Skeletal muscle satellite cell (primary cell): Measurements from ENCODE around the gene MTMR2.
"Not testable (repeated sequence)": the region's sequence is repeated elsewhere in the genome, so short reads cannot be mapped to it uniquely, and the experiment has no call there.

Source experiments
- H3K27me3 ChIP-seq: 2 replicates; pipeline ENCODE4 v1.7.0; 2013; ENCODE audit warnings: low read length; ENCODE audit not compliant: control insufficient read depth, insufficient read depth
- H3K36me3 ChIP-seq: 2 replicates; pipeline ENCODE4 v1.7.0; 2013; ENCODE audit warnings: mild to moderate bottlenecking, control low read depth, low read length; ENCODE audit not compliant: insufficient read depth
- H3K4me1 ChIP-seq: 2 replicates; pipeline ENCODE4 v1.7.0; 2013; ENCODE audit warnings: low read length; ENCODE audit not compliant: control insufficient read depth, insufficient read depth
- H3K4me2 ChIP-seq: 2 replicates; pipeline ENCODE4 v1.7.0; 2013; ENCODE audit warnings: mild to moderate bottlenecking, low read length
- H3K4me3 ChIP-seq: 2 replicates; pipeline ENCODE4 v1.7.0; 2013; ENCODE audit warnings: low read length
- H3K9ac ChIP-seq: 2 replicates; pipeline ENCODE4 v1.7.0; 2013; ENCODE audit warnings: mild to moderate bottlenecking, low read depth, low read length, moderate library complexity
- H3K9me3 ChIP-seq: replicated peaks from 2 replicates; pipeline ENCODE4 v1.7.0; 2013; ENCODE audit warnings: mild to moderate bottlenecking, control low read depth, low read length

The MTMR2 gene

DNA sequence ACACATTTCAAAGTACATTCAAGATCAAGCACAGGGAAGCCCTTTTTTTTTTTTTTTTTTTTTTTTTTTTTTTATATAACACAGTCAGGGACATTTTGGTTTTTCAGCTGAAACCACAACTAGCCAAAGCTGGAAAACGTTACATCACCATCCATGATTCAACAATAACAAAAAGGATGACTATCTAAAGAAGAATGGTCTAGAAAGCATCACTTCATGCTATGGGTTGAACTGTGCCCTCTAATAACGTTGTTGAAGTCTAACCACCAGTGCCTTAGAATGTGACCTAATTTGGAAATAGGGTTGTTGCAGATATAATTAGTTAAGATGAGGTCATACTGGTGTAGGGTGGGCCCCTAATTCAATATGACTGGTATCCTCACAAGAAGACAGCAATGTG lies 46.6 kb downstream of the MTMR2 start:
- peak overlapping the region; percentile 32 for H3K4me3 ChIP-seq

DNA sequence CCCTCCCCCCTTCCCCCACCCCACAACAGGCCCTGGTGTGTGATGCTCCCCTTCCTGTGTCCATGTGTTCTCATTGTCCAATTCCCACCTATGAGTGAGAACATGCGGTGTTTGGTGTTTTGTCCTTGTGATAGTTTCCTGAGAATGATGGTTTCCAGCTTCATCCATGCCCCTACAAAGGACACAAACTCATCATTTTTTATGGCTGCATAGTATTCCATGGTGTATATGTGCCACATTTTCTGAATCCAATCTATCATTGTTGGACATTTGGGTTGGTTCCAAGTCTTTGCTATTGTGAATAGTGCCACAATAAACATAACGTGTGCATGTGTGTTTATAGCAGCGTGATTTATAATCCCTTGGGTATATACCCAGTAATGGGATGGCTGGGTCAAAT lies 53.0 kb downstream of the MTMR2 start:
- H3K9ac ChIP-seq, H3K4me3 ChIP-seq, H3K4me2 ChIP-seq, H3K36me3 ChIP-seq, H3K9me3 ChIP-seq, H3K4me1 ChIP-seq, H3K27me3 ChIP-seq: not testable (repeated sequence)

More for the DNA sequence above, 46.6 kb downstream of the MTMR2 start:
- H3K9ac ChIP-seq = peak overlapping the region; percentile 77
- peak overlapping the region; percentile 33 for H3K4me2 ChIP-seq
- H3K27me3 ChIP-seq = no peaks in the 10 kb centered on the region
- H3K9me3 ChIP-seq = no peaks in the 10 kb centered on the region
- peaks cover 25% of the 10 kb centered on the region for H3K4me1 ChIP-seq
- peaks cover 9% of the 10 kb centered on the region for H3K36me3 ChIP-seq

DNA sequence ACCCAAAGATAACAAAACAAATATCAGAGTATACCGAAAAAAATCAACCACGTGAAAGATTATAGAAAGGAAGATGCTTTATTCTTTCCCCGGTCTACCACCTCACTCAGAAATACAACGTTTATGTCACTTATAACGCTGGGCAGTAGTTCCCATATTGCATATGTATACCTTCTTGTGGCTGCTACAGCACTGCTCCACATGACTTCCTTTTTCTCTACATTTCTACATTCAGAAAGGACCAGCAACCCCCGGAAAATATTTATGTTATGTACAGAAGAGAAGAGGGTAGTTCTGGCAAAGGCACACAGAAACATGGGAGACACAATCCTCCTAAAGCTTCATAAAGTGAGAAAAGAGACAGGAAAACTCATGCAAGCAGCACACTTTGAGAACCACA lies 56.8 kb downstream of the MTMR2 start:
- Histone ChIP-seq H3K4me2 (no peak overlapping the region), H3K9ac (no peak overlapping the region), H3K4me1 (peaks cover 31% of the 10 kb centered on the region), H3K9me3 (no peaks in the 10 kb centered on the region), H3K4me3 (no peak overlapping the region), H3K27me3 (no peaks in the 10 kb centered on the region), H3K36me3 (peaks cover 4% of the 10 kb centered on the region)

DNA sequence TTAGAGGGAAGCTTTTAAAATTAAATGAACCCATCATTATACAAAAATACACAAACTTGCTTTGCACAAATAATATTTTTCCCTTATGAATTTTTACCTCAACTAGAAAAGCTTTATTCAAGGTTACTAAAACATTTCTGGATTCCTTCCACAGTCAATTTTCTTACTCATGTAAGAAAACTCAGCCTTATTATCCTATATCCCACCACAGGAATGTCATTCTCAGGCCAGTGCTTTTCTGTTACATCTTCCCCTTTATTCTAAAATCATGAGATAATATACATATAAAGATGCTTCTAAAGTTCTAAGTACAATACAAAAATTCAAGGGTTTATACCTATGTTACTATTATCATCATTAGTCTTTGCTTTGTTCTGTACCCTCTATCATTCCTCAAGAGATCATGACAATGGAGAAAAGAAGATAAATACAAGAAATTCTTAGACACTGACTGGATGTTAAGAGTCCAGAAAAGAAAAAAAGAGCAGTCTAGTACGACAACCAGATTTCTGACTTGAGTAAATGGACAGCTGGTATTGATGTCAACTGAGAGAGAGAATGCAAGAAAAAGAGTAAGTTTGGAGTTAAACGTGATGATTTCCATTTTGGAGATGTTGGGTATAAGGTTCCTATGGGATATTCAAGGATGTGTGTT lies 60.3 kb downstream of the MTMR2 start:
- Histone ChIP-seq H3K4me2 (peak overlapping the region; percentile 48), H3K27me3 (no peaks in the 10 kb centered on the region), H3K4me1 (peaks cover 31% of the 10 kb centered on the region), H3K9me3 (no peaks in the 10 kb centered on the region), H3K36me3 (peaks cover 8% of the 10 kb centered on the region), H3K4me3 (peak overlapping the region; percentile 9), H3K9ac (peak overlapping the region; percentile 67)

DNA sequence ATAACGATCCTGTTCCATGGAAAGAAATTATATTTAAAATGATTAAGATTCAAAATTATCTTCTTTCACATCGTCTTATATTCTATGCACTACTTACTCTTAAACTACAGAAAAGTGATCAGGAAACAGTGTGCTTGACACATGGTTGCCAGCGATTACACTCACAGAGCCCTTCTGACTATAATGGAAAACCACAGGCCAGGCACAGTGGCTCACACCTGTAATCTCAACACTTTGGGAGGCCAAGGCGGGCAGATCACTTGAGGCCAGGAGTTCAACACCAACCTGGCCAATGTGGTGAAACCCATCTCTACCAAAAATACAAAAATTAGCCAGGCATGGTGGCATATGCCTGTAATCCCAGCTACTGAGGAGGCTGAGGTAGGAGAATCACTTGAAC lies 63.9 kb downstream of the MTMR2 start:
- Histone ChIP-seq H3K4me1 (peaks cover 27% of the 10 kb centered on the region), H3K36me3 (peaks cover 19% of the 10 kb centered on the region)
- not testable (repeated sequence) for H3K9ac ChIP-seq, H3K9me3 ChIP-seq, H3K27me3 ChIP-seq, H3K4me2 ChIP-seq, H3K4me3 ChIP-seq

DNA sequence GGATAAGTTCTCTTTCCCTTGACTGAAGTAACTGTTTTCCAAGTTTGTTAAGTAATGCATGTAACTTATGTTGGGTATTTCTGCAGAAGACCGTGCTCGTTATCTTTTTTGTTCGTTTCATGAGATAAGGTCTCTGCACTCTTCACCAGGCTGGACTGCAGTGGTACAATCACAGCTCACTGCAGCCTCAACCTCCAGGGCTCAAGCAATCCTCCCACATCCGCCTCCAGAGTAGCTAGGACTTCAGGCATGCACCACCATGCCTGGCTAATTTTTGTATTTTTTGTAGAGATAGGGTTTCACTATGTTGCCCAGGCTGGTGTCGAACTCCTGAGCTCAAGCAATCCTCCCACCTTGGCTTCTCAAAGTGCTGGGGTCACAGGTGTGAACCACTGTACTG lies 69.5 kb downstream of the MTMR2 start:
- not testable (repeated sequence) for H3K27me3 ChIP-seq

DNA sequence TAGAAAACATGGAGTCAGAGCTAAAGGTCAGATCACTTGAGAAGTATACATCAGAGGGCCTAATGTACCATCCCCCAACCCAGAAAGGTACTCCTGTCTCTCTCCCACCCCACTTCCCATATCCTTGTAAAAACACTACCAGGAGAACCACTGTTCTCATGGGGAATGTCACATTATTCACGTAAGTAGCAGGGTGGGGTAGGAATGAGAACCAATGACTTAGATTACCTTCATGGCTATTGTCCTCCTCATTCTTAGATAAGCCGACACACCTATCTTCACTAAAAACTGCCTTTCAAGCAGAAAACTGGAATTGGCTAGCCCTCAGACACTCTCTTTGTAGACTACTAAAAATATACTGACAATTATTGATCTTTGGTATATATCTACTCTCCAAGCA lies 70.0 kb downstream of the MTMR2 start:
- Histone ChIP-seq H3K4me3 (no peak overlapping the region), H3K36me3 (peaks cover 24% of the 10 kb centered on the region), H3K9me3 (no peaks in the 10 kb centered on the region), H3K4me2 (no peak overlapping the region), H3K4me1 (peaks cover 19% of the 10 kb centered on the region), H3K9ac (no peak overlapping the region), H3K27me3 (no peaks in the 10 kb centered on the region)

More for the DNA sequence above, 69.5 kb downstream of the MTMR2 start:
- not testable (repeated sequence) for H3K4me2 ChIP-seq, H3K9ac ChIP-seq, H3K4me3 ChIP-seq, H3K9me3 ChIP-seq
- Histone ChIP-seq H3K36me3 (peaks cover 26% of the 10 kb centered on the region), H3K4me1 (peaks cover 15% of the 10 kb centered on the region)

DNA sequence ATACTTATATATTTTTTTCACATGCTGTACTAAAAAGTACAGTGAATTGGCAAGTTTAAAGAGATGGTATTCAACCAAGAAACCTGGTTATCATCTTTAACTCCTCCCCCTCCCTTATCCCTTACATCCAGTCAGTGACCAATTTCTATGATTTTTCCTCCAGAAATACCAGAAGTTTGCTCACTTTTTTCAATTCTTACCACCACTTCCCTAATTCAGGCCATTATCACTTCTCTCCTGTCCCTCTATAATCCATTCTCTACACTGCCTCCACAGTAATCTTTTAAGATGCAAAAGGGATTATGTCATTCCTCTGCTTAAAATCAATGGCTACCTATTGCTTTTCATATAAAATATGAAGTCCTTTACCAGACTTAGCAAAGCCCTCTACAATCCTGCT lies 70.8 kb downstream of the MTMR2 start:
- H3K4me1 ChIP-seq = peaks cover 26% of the 10 kb centered on the region
- H3K9ac ChIP-seq = no peak overlapping the region
- no peak overlapping the region for H3K4me3 ChIP-seq
- no peaks in the 10 kb centered on the region for H3K27me3 ChIP-seq
- H3K9me3 ChIP-seq = no peaks in the 10 kb centered on the region
- no peak overlapping the region for H3K4me2 ChIP-seq
- H3K36me3 ChIP-seq = peaks cover 25% of the 10 kb centered on the region

DNA sequence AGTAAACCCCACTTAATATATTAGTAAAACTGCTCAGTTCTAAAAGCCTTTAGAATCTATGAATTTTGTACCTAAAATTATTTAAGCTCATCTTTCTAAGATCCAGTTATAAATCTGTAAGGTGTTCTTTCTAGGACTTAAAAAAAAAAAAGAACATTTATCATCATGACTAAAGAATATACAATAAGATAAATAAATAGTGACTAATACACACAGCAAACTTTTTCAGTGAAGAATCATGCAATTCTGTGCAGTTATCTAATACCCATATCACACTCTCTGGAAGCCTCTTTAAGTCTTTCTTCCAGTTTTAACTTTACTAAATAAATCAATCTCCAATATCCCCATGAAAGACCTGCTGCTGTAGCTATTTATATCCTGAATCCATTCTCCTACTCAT lies 73.8 kb downstream of the MTMR2 start:
- peaks cover 28% of the 10 kb centered on the region for H3K4me1 ChIP-seq
- no peaks in the 10 kb centered on the region for H3K9me3 ChIP-seq
- H3K36me3 ChIP-seq = peaks cover 39% of the 10 kb centered on the region
- H3K4me3 ChIP-seq = no peak overlapping the region
- H3K9ac ChIP-seq = no peak overlapping the region
- peak overlapping the region; percentile 29 for H3K4me2 ChIP-seq
- no peaks in the 10 kb centered on the region for H3K27me3 ChIP-seq

DNA sequence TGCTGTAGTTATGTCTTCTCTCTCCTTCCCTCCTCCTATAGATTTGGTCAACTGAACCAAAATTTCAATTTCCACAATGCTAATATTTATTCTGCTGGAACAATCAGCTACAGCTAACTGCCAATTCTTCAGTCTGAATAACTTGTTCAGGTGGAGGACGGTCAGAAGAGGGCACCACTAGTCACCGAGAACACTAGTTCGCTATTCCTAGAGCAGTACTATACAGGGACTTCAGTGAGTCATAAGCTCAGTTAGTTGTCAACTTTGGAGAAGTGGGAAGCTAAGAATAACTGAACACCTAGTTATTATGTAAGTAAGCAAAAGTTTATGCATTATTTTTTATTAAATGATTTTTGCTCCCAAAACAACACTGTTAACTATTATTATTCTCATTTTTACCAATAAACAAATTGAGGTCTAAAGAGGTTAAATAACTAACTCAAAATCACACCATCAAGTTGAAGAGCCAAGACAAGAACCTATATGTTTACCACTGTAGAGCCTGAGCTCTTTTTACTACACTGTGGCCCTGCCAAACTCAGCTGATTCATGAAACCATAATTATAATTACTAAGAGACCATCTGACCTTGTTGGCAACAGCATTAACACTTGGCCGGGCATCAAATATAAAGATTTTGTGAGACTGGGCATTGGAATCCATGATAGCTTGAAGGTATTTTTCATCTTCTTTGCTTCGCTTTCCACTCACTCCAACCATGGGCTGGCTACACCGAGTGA lies 74.7 kb downstream of the MTMR2 start:
- Histone ChIP-seq H3K4me3 (no peak overlapping the region), H3K27me3 (no peaks in the 10 kb centered on the region), H3K4me1 (peaks cover 28% of the 10 kb centered on the region), H3K4me2 (peak overlapping the region; percentile 29), H3K9me3 (no peaks in the 10 kb centered on the region), H3K36me3 (peaks cover 47% of the 10 kb centered on the region), H3K9ac (no peak overlapping the region)

DNA sequence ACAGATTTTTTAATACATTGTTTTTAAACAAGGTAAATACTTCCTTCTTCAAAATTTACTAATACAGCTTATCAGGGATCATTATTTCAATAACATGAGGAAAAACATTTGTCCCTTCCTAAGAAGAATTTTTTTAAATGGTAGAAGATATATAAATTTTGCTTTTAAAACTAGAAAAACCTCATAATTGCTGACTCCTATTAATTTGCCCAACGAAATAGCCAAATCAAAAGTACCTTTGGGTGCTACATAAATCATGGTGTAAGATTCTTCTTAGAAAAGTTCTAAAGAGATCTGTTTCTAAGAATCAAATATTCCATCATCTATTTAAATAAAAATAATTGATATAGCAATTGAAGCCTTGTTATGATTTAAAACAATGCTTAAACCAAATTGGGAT lies 78.7 kb downstream of the MTMR2 start:
- Histone ChIP-seq H3K4me3 (no peak overlapping the region), H3K36me3 (peaks cover 45% of the 10 kb centered on the region), H3K4me1 (peaks cover 21% of the 10 kb centered on the region), H3K9me3 (no peaks in the 10 kb centered on the region), H3K9ac (no peak overlapping the region), H3K27me3 (no peaks in the 10 kb centered on the region), H3K4me2 (no peak overlapping the region)
